OCI-LY7 (cell line): ENCODE measurements around the gene SLC1A4.

ENCODE experiments used
- CTCF ChIP-seq: fragments of 200-600 bp; sonication (generic); conservative IDR thresholded peaks from 2 replicates; pipeline ENCODE4 v1.5.1; 2014; ENCODE audit warnings: mild to moderate bottlenecking, antibody characterized with exemption, low read length, moderate library complexity, mixed read lengths
- EZH2phosphoT487 ChIP-seq: fragments of 200-600 bp; sonication (generic); IDR thresholded peaks from 2 replicates; pipeline ENCODE4 v1.6.1; 2018; ENCODE audit warnings: low read depth, borderline replicate concordance, mild to moderate bottlenecking, mixed run types, antibody characterized with exemption, low read length, moderate library complexity, mixed read lengths

GRCh38 chr2:64985447-64985846 is 3.8 kb upstream of the SLC1A4 start:
- TF ChIP-seq CTCF (no peak), EZH2phosphoT487 (no peak)
